Activated T-cell treated with anti-CD3 and anti-CD28 coated beads, Interleukin-2, amount 50 U/mL, for 48 hours (primary cell): ENCODE measurements around the gene TMED8.
"Not testable (repeated sequence)": the region's sequence is repeated elsewhere in the genome, so short reads cannot be mapped to it uniquely, and the experiment has no call there.

Experiments
- DNase-seq, 2 experiments: peaks; one replicate each; pipeline ENCODE4 v3.0.0-alpha.2; 2020

Gene TMED8

DNA sequence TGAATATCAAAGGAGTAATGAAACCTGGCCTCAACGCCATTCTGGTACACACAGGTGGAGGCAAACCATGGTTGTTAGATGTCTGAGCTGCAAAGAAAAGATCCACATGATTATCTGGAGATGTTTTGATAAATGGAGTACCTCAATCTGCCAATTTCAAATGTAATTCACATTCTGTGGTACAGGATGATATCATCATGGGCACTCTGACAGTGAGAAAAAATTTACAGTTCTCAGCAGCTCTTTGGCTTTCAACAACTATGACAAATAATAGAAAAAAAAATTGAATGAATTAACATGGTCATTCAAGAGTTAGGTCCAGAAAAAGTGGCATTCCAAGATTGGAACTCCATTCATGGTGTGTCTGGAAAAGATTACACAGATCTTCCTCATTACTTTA lies 17.3 kb downstream of the TMED8 start:
- DNase-seq: no peak

DNA sequence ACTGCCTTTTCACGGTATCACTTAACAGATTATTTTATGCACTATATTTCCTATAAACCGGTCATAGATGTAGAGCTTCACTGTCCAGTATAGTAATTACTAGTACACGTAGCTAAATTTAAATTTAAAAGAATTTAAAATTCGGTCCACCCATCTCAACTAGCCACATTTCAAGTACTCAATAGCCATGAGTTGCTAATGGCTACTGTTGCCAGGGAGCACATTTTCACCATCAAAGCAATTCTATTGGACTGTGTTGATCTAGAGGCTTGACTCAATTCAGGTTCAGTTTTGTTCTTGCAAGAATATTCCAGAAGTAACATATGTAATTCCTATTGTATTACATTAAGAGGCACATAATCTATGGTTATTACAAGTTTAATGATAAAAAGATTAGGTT lies 20.0 kb downstream of the TMED8 start:
- no peak for DNase-seq

DNA sequence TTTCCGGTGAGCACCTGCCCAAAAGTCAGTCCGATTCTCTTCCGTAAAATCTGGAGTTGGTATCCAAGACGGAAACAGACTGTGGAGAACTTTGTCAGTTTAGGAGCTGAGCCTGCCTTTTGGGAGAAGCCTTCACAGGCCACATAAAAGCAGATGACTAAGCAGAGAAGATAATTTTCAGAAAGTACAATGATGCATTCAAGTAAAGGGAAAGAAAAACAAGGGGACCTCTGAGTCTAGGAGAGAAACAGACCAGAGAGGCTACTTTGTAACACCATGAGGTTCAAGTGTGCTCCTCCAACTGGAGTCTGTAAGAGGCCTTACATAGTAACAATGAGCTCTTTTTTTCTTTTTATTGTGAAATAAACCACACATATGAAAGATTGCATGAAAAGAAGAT lies 21.1 kb downstream of the TMED8 start:
- DNase-seq: no peak

DNA sequence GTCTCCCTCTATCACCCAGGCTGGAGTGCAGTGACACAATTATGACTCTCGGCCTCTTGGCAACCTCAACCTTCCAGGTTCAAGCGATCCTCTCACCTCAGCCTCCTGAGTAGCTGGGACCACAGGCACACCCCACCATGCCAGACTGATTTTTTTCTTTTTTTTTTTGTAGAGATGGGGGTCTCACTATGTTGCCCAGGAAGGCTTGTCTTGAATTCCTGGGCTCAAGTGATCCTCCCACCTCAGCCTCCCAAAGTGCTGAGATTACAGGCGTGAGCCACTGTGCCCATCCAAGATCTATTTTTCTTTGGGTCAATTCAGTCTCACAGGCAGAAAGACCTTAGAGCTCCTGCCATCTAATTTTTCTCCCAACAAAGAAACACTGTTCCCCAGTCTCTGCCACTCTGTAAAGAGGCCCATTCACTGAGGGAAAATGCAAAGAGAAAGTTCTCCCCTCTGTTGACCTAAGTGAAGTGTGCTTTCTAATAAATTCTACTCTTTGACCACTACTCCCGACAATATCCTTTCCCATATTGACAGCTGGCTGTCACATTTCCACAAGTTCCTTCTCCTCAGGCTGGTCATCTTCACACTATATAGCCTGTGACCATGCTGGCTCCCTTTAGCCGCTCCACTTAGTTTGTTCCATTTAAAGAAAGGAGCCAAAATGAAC lies 23.3 kb downstream of the TMED8 start:
- DNase-seq: no peak

GRCh38 chr14:77347751-77348150 lies 29.1 kb downstream of the TMED8 start:
- no peak for DNase-seq

- DNase-seq: no peak
Observed at GRCh38 chr14:77346495-77346894, 30.4 kb downstream of the TMED8 start.

- DNase-seq: no peak
Observed at GRCh38 chr14:77344377-77344996, 32.4 kb downstream of the TMED8 start.

GRCh38 chr14:77343662-77344061 lies 33.2 kb downstream of the TMED8 start:
- DNase-seq: no peak

DNA sequence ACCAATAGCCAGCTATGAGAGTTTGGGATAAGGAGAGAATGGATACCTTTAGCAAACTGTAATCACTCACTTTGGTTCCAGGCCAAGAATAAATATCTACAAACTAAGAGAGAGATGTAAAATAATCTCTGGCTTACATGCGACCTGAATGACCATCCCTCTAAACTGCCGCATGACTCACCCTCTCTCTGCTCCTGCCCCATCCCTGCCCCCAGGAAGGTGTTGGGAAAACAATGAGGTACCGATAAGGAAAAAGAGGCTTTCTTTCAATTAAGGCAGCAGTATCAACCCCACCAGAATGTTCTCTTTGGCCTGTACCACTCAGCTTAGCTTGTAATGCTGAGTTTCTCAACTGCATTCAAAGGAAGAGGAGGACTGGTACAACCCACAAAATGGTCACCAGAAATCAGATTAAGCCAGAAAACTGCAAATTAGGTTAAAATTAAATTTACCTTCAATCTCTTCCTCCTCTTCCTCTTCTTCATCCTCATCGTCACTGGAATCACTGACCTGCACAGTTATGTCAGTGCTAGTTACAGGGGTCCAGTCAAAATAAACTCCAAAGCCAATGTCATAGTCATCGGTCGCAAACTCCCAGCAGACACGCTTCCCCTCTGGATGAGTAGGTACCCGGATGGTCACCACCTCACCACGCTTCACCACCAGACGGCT lies 34.0 kb downstream of the TMED8 start:
- no peak for DNase-seq

DNA sequence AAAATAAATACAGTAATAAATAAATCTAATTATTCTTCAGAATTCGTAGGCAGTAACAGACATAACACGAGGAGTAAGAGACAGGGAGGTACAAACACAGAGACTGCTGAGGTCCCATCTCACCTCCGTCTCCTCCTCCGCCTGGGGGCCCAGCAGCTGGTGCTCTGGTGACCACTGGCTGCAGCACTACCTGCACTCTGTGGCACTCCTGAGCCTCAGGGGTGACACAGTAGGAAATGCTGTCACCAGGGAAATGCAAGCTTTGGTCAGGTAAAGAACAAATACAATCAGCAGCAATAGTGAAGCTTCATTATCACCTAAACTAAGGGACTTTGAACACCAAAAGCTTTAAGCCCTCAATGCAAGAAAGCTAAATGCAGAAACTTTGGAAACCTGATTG lies 36.5 kb downstream of the TMED8 start:
- DNase-seq: no peak

DNA sequence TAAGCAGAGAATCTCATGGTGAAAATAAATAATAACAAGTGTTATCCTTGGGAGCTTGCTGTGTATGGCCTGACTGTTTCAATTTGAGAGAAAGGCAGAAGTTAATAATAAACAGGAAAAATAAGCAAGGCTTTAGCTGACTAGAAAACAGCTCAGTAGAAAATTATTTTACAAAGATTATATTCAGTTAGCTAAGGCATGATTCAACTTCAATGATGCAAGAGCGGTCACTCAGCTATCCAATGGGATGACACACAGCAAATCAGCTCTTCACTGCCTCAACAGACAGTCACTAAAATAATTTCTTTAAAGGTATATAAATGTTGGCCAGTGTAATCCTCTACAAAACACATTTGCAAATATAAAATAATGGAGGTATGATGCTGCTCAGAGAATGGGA lies 37.5 kb downstream of the TMED8 start:
- no peak for DNase-seq

DNA sequence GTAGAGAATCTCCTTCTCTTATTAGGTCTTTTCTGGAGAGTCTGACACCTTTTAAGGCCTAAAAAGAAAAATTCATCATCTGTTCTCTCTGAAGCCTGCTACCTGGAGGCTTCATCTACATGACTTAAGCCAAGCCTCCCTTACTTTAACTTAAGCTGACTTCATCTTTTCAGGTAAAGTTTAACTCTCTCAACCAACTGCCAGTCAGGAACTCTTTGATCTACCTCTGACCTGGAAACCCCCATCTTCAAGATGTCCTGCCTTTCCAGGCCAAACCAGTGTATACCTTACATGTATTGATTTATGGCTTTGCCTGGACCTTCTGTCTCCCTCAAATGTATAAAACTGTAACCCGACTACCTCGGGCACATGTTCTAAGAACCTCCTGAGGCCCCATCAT lies 38.6 kb downstream of the TMED8 start:
- DNase-seq: no peak

DNA sequence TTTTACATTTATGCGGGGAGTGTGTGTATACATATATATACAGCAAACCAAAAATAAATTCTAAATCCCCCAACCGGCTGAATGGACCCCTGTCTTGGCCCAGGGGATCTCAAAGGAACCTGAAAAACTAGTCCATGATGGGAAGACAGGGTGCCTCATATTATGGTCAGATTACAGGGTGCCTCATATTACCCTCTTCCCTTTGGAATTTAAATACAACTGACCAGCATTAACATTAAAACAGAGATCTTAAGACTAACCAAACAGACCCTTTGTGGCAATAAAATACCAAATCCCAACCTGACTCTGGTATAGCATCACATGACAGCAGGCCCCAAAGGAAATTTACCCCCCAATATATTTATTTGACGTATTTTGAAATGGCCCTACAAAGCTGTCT lies 39.0 kb downstream of the TMED8 start:
- no peak for DNase-seq

- not testable (repeated sequence) for DNase-seq
Observed at GRCh38 chr14:77337255-77337654, 39.6 kb downstream of the TMED8 start.

DNA sequence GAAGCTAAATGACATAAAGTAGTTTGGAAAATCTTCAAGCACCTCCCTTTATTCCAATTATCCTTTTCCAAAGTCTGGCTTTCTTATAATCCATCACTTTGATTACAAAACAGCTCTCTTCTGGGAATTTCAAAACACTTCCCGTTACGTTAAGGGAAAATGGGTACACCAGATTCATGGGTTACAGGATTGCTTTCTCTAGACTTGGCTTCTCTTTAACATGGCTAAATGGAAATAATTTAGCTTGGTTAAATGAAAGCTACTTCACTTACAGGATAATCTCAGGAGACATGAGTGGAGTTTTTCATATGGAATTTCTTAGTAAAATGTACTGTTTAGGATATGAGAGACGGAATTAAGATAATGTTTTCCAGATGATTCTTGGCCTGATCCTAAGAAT lies 41.3 kb downstream of the TMED8 start:
- DNase-seq: no peak

- no peak for DNase-seq
Observed at GRCh38 chr14:77329872-77330271, 47.0 kb downstream of the TMED8 start.

DNA sequence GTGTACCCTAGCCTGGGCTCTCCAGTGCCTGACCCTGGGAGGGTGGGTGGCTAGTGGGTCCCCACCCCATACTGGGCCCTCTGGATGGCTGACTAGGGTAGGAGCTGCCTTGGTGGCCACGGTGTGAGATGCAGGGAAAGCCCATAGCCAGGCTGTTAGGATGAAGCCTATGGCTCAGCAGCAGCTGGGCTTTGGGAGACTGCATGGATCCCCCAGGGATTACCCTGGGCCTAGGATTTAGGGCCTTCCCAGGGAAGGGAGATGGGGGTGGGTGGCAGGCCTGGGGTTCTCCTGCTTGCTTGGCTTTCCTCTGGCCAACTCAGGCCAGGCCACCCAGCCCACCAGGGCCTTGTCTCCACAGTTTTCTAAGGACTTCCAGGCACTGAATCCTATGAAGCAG lies 49.8 kb downstream of the TMED8 start:
- no peak for DNase-seq

GRCh38 chr14:77325746-77326094 lies 51.2 kb downstream of the TMED8 start:
- no peak for DNase-seq

DNA sequence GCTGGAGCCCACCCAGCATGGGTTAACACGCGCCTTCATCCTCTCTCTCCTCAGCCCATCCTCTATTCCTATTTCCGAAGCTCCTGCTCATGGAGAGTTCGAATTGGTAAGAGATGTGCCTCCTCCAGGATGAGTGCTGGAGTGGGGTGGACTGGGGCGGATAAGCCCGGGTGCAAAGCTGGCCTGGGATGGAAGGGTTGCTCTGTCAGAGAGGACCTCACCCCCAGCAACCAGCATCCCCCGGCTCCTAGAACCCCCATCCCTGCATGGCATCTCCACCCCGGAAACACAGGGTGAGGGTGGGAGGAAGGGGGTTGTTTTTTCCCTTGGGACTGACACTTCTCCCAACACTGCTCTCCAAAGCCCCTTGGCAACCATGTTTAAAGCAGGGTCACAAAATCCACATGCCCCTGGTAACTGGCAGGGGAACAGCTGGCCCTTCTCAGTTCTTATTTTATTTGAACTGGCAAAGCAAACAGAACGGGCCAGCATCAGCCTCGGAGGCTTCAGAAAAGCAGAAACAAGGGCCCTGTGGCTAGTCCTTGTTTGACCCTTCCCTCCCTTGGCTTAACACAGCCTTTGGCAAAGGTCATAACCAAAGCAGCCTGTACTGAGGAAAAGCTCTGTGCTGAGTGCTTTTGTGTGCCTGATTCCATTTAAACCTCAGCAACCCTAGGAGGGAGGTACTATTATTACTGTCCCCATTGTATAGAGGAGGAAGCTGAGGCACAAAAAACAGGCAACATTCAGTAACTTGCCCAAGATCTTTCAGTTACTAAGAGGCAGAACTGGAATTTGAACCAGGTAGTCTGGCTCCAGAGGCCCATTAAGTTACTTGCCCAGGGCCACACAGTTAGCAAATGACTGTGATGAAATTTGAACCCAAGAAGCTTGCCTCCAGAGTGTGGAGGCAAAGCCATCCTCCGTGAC lies 51.8 kb downstream of the TMED8 start:
- no peak for DNase-seq

DNA sequence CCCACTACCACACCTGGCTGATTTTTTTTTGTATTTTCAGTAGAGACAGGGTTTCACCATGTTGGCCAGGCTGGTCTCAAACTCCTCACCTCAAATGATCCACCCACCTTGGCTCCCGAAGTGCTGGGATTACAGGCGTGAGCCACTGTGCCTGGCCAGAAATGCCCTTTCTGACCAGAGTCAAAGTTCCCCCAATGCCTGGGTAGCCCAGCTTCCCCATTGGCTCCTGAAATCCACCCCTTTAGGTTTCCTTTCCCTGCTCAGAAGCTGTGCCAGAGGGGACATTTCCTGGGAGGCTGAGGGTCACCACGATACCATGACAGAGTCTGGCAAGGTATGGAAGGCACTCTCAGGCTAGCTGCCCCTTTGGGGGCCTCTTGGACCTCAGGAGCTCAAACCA lies 52.6 kb downstream of the TMED8 start:
- DNase-seq: no peak

DNA sequence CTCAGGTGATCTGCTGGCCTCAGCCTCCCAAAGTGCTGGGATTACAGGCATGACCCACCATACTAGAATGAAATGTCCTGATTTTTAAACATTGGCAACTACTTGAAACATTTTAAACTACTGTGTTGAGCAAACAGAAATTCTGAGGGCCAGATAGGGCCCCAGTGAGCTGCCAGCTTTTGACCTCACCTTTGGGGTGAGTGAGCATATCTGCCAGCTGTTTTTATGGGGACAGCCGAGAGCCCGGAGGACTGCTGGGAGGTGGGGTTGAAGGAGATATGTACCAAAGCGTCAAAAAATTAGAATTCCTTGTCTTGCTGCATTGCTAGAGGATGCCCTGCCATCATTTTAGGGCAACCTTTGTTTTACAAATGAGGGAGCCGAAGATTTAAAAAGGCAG lies 53.3 kb downstream of the TMED8 start:
- no peak for DNase-seq

DNA sequence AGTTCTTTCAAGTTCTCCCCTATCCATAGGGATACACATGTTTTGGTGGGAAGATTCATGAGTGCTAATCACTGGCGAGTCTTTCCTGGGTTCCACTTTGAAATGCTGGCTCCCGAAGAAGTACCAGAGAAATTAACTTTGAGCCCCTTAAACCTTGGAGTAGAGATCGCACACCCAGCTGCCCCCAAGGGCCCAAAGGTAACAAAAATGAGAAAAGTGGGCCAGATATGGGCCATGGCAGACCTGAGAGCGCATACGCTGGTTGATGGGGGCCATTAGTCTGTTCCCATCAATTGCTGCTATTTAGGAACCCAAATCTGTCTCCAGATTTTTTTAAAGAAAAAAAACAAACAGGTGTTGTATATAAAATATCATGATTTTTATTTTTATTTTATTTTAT lies 53.9 kb downstream of the TMED8 start:
- no peak for DNase-seq

GRCh38 chr14:77322250-77322902 lies 54.5 kb downstream of the TMED8 start:
- no peak for DNase-seq
